Stomach (tissue), 4 donors: ENCODE data around the gene ARHGAP24.

ENCODE experiments used
- EP300 ChIP-seq: sonication (generic); formaldehyde crosslinking; IDR thresholded peaks from one replicate; pipeline ENCODE4 v1.6.1; 2017; ENCODE audit warnings: antibody characterized with exemption
- POLR2A ChIP-seq, 4 donors: fragments of 450-650 bp; IDR thresholded peaks; one replicate each; pipeline ENCODE4 v1.6.1; 2016; ENCODE audit warnings: antibody characterized with exemption in 4 of 4, control low read depth in 2 of 4, mild to moderate bottlenecking in 1 of 4, moderate library complexity in 1 of 4
- POLR2AphosphoS5 ChIP-seq, 3 donors: sonication (generic); formaldehyde crosslinking; IDR thresholded peaks; one replicate each; pipeline ENCODE4 v1.6.1; 2016; ENCODE audit warnings: antibody characterized with exemption in 3 of 3
- TF ChIP-seq, protein P1 (sequence below), 7 experiments: fragments of 450-650 bp in 4 of 7; fragments of 200-600 bp in 3 of 7; sonication (generic) in 3 of 7; IDR thresholded peaks; one replicate each; pipeline ENCODE4 v1.5.1; 2016 to 2019; ENCODE audit warnings: antibody characterized with exemption in 7 of 7, control low read depth in 2 of 7, mild to moderate bottlenecking in 1 of 7

DNA sequence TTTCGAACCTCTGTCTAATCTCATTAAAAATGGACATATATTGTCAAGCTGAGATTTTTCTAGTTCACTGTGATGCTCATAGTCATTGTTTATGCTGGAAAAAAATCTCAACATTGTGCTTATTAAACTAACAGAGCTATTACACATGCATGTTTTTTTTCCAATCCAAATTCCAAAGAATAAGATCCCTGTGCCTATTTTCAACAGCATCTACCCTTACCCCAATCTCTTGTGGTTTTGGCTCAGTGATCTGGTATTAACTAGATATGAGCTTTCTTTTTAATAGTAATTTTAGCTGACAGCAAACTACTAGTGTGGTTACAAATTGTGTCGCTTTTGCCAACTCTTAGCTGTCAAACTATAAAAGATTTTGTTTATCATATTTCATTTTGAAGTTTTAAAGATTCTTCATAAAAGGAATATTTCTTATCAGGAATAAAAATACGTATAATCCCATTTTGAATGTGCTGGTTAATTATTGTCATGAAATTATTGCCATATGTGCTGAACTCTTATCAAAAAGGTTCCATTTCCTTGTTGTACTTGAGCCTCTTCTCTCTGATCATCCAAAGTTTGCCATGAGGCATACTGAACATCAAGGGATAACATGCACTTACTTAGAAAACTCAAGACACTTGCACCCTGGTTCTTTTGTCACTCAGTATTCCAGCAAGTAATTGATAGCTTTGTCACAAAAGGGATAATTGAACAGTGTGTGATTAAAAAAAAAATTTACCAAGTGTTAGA is 241.2 kb downstream of the ARHGAP24 start:
- TF ChIP-seq POLR2AphosphoS5 (IDR thresholded peaks at IDR 0.05) (no peak), POLR2A (IDR thresholded peaks at IDR 0.05) (no peak), EP300 (no peak)
- TF ChIP-seq, protein P1, sequence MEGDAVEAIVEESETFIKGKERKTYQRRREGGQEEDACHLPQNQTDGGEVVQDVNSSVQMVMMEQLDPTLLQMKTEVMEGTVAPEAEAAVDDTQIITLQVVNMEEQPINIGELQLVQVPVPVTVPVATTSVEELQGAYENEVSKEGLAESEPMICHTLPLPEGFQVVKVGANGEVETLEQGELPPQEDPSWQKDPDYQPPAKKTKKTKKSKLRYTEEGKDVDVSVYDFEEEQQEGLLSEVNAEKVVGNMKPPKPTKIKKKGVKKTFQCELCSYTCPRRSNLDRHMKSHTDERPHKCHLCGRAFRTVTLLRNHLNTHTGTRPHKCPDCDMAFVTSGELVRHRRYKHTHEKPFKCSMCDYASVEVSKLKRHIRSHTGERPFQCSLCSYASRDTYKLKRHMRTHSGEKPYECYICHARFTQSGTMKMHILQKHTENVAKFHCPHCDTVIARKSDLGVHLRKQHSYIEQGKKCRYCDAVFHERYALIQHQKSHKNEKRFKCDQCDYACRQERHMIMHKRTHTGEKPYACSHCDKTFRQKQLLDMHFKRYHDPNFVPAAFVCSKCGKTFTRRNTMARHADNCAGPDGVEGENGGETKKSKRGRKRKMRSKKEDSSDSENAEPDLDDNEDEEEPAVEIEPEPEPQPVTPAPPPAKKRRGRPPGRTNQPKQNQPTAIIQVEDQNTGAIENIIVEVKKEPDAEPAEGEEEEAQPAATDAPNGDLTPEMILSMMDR (IDR thresholded peaks at IDR 0.05), result no peak
